ENCODE measurements around the gene COL6A1. TPM values are rescaled to one million over a fixed set of nuclear protein-coding genes. Genes with fewer than 3 reads are reported as not detected.

COL6A1 gene
- polyA plus RNA-seq, 1 of the 3 experiments (the other 2 are of a cell fraction) = 107 TPM

DNA sequence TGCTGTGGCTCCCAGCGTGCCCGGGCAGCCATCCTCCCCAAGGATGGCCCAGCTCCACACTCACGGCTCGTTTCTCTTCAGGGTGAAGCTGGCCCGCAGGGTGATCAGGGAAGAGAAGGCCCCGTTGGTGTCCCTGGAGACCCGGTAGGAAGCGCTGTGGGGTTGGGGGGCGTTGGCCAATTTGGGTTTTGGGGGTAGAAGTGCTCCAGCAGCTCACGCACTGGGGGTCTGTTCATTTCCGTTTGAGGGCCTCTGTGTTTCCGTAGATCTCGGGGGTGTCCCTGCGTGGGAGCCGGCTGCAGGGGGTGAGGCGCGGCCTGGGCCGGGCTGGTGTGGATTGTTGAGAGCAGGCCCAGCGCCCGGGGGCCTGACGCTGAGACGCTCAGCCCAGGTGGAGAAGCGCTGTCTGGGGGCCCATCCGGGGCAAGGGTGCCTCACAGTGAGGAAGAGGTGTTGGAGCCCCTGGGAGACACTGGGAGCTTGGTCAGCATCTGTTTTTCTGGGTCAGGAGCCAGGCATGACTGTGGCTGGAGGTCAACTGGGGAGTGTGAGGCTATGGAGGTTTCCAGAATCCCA is 12.6 kb downstream of the COL6A1 start:
- Histone ChIP-seq H3K4me1 (ENCODE audit: control insufficient read depth in 1 of 2, insufficient read depth in 2 of 2, low read depth in 1 of 2, low read length in 1 of 2) (no peaks in the 10 kb centered on the region), H3K4me3 (ENCODE audit: low read depth in 2 of 2, low read length in 1 of 2) (no peak overlapping the region), H3F3A (replicated peaks; ENCODE audit: insufficient read depth) (no peaks in the 10 kb centered on the region), H3K27ac (ENCODE audit: low read depth in 2 of 2, low read length in 1 of 2) (no peak overlapping the region), H3K27me3 (ENCODE audit: insufficient read depth) (no peaks in the 10 kb centered on the region), H3K9ac (no peak overlapping the region), H3K9me3 (no peaks in the 10 kb centered on the region), H2AFZ (ENCODE audit: low read depth) (no peak overlapping the region), H3K36me3 (replicated peaks in 1 of 2; ENCODE audit: control insufficient read depth in 1 of 2, insufficient read depth in 2 of 2, low read length in 1 of 2) (peaks cover 0 to 31% of the 10 kb centered on the region in 2 experiments), H3K79me2 (ENCODE audit: insufficient read depth) (no peaks in the 10 kb centered on the region), H4K20me1 (ENCODE audit: insufficient read depth) (no peaks in the 10 kb centered on the region), H3K4me2 (no peak overlapping the region), H3K9me2 (no peaks in the 10 kb centered on the region)
- 93% methylated on average over 6 of the region's 24 CpGs for WGBS (ENCODE audit: low lambda C conversion rate)
- TF ChIP-seq RCOR1 (IDR thresholded peaks at IDR 0.05; ENCODE audit: low read length) (no peak), MXI1 (IDR thresholded peaks at IDR 0.05; ENCODE audit: low read depth, low read length) (no peak), ELF1 (IDR thresholded peaks at IDR 0.05) (no peak), YY1 (IDR thresholded peaks at IDR 0.05; ENCODE audit: low read depth) (no peak), FOXM1 (IDR thresholded peaks at IDR 0.05; ENCODE audit: low read depth) (no peak), NRF1 (IDR thresholded peaks at IDR 0.05; ENCODE audit: low read depth, low read length) (no peak), FOSL2 (IDR thresholded peaks at IDR 0.05; ENCODE audit: borderline replicate concordance, low read depth) (no peak), SIN3A (IDR thresholded peaks at IDR 0.05; ENCODE audit: borderline replicate concordance, low read depth, low read length) (no peak), POLR2AphosphoS5 (IDR thresholded peaks at IDR 0.05; ENCODE audit: low read depth, low read length) (no peak), JUND (IDR thresholded peaks at IDR 0.05) (no peak), TEAD4 (IDR thresholded peaks at IDR 0.05; ENCODE audit: borderline replicate concordance, insufficient read depth) (no peak), RXRA (IDR thresholded peaks at IDR 0.05; ENCODE audit: borderline replicate concordance, low read depth) (no peak), TCF12 (IDR thresholded peaks at IDR 0.05) (no peak), GABPA (IDR thresholded peaks at IDR 0.05; ENCODE audit: low read depth) (no peak), RAD21 (IDR thresholded peaks at IDR 0.05; ENCODE audit: low read length) (no peak)
- TF ChIP-seq, protein P1, sequence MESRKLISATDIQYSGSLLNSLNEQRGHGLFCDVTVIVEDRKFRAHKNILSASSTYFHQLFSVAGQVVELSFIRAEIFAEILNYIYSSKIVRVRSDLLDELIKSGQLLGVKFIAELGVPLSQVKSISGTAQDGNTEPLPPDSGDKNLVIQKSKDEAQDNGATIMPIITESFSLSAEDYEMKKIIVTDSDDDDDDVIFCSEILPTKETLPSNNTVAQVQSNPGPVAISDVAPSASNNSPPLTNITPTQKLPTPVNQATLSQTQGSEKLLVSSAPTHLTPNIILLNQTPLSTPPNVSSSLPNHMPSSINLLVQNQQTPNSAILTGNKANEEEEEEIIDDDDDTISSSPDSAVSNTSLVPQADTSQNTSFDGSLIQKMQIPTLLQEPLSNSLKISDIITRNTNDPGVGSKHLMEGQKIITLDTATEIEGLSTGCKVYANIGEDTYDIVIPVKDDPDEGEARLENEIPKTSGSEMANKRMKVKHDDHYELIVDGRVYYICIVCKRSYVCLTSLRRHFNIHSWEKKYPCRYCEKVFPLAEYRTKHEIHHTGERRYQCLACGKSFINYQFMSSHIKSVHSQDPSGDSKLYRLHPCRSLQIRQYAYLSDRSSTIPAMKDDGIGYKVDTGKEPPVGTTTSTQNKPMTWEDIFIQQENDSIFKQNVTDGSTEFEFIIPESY (IDR thresholded peaks at IDR 0.05; ENCODE audit: borderline replicate concordance, low read depth) = no peak
- TF ChIP-seq, protein P2, sequence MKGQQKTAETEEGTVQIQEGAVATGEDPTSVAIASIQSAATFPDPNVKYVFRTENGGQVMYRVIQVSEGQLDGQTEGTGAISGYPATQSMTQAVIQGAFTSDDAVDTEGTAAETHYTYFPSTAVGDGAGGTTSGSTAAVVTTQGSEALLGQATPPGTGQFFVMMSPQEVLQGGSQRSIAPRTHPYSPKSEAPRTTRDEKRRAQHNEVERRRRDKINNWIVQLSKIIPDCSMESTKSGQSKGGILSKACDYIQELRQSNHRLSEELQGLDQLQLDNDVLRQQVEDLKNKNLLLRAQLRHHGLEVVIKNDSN (IDR thresholded peaks at IDR 0.05; ENCODE audit: borderline replicate concordance, low read depth) = no peak
- TF ChIP-seq, protein P3, sequence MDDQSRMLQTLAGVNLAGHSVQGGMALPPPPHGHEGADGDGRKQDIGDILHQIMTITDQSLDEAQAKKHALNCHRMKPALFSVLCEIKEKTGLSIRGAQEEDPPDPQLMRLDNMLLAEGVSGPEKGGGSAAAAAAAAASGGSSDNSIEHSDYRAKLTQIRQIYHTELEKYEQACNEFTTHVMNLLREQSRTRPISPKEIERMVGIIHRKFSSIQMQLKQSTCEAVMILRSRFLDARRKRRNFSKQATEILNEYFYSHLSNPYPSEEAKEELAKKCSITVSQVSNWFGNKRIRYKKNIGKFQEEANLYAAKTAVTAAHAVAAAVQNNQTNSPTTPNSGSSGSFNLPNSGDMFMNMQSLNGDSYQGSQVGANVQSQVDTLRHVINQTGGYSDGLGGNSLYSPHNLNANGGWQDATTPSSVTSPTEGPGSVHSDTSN (IDR thresholded peaks at IDR 0.05) = no peak
- TF ChIP-seq, protein P4, sequence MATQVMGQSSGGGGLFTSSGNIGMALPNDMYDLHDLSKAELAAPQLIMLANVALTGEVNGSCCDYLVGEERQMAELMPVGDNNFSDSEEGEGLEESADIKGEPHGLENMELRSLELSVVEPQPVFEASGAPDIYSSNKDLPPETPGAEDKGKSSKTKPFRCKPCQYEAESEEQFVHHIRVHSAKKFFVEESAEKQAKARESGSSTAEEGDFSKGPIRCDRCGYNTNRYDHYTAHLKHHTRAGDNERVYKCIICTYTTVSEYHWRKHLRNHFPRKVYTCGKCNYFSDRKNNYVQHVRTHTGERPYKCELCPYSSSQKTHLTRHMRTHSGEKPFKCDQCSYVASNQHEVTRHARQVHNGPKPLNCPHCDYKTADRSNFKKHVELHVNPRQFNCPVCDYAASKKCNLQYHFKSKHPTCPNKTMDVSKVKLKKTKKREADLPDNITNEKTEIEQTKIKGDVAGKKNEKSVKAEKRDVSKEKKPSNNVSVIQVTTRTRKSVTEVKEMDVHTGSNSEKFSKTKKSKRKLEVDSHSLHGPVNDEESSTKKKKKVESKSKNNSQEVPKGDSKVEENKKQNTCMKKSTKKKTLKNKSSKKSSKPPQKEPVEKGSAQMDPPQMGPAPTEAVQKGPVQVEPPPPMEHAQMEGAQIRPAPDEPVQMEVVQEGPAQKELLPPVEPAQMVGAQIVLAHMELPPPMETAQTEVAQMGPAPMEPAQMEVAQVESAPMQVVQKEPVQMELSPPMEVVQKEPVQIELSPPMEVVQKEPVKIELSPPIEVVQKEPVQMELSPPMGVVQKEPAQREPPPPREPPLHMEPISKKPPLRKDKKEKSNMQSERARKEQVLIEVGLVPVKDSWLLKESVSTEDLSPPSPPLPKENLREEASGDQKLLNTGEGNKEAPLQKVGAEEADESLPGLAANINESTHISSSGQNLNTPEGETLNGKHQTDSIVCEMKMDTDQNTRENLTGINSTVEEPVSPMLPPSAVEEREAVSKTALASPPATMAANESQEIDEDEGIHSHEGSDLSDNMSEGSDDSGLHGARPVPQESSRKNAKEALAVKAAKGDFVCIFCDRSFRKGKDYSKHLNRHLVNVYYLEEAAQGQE (IDR thresholded peaks at IDR 0.05; ENCODE audit: low read depth, low read length) = no peak
- TF ChIP-seq, protein P5, sequence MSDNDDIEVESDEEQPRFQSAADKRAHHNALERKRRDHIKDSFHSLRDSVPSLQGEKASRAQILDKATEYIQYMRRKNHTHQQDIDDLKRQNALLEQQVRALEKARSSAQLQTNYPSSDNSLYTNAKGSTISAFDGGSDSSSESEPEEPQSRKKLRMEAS (IDR thresholded peaks at IDR 0.05; ENCODE audit: low read depth) = no peak
- CTCF ChIA-PET = interaction anchor here (1.7 kb wide), 1 partner anchor 24 kb away, joined by 5 read pairs; no protein-coding TSS in a partner anchor
- DNase-seq = no peak
- POLR2A ChIA-PET = no interaction called here
